ENCODE data around the gene ADRB1. TPM values are rescaled to one million over a fixed set of nuclear protein-coding genes. Genes with fewer than 3 reads are reported as not detected.

Gene ADRB1
- total RNA-seq = not detected
- not detected for polyA plus RNA-seq

DNA sequence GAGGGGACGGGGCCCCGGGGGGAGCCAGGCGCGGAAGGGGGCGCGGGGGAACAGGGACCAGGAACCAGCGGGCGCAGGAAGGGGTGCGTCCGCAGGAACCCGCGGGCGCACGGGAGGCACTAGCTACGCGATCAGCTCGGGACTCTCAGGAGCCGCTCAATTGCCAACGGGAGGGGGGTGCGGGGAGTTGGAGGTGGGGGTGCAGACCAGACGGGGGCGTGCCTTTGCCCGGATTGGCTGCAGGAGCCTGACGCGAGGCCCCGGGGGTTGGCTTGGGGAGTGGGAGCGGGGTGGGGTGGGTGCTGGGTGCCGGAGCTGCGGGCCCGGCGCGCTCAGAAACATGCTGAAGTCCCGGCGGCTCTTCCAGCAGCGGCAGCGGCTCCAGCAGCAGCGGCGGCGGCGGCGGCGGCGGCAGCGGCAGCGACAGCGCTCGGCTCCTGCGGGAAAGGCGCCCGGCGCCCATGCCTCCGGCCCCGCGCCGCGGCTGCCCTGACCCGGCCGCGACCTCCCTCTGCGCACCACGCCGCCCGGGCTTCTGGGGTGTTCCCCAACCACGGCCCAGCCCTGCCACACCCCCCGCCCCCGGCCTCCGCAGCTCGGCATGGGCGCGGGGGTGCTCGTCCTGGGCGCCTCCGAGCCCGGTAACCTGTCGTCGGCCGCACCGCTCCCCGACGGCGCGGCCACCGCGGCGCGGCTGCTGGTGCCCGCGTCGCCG, at the start of gene ADRB1:
Gene ADRB1, plus strand, starts transcription at position 335 of the 715 bp plus-strand sequence. Its CDS starts 267 bp downstream, at position 602.
- H3K27ac ChIP-seq (ENCODE audit: low read depth, low read length) = no peak within 1 kb of the TSS
- Mint-ChIP-seq H3K4me1 (peaks cover 15 to 20% (median 18%) of the 10 kb centered on the region in 4 donors), H3K27me3 (peaks cover 42% of the 10 kb centered on the region in 2 donors), H3K9me3 (no peaks in the 10 kb centered on the region), H3K36me3 (no peaks in the 10 kb centered on the region), H3K27ac (no peak within 1 kb of the TSS), H3K4me3 (peak within 1 kb of the TSS; percentile 63 to 83 (median 76))
- H3K36me3 ChIP-seq (ENCODE audit: insufficient read depth, low read length) = no peaks in the 10 kb centered on the region
- H3K27me3 ChIP-seq (ENCODE audit: insufficient read depth, low read length) = peaks cover 19% of the 10 kb centered on the region
- DNase-seq = peak in 2 of 5 donors; percentile 23 to 53
- ChIA-PET POLR2A (ENCODE audit: partially characterized antibody) (interaction anchor here (1.0 kb wide), 1 partner anchor 83 kb away, joined by 5 read pairs; no protein-coding TSS in a partner anchor), CTCF (ENCODE audit: partially characterized antibody) (no interaction called here)
- intact Hi-C loops (cut with micrococcal nuclease) = no loop called here
- H3K4me1 ChIP-seq (ENCODE audit: insufficient read depth, low read length) = peaks cover 20% of the 10 kb centered on the region
- no peaks in the 10 kb centered on the region for H3K9me3 ChIP-seq (ENCODE audit: control insufficient read depth in 1 of 2, low read length in 2 of 2)
- H3K4me3 ChIP-seq (ENCODE audit: low read length in 2 of 2) = peak within 1 kb of the TSS in 1 of 2 donors; percentile 40

DNA sequence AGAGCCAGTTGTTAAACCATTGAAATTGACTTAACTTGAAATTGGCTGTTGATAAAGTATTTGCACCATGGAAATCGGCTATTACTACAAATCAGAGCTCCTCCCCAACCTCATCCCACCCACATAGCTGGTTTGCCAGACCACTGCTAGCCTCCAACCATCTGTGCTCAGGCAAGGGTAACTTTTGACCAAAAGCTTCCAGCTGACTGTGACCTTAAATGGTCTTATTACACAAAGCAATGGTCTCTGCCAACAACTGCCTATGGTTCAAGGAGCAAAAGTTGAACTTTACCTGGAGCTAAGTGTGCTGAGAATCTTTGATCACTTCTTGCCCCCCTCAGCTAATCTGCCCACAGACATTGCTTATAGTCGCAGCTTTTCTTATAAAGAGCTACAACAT, 48.5 kb upstream of the ADRB1 start:
- H3K27ac Mint-ChIP-seq = no peak overlapping the region
- intact Hi-C loops (cut with micrococcal nuclease) = no loop called here
- CTCF ChIA-PET (ENCODE audit: partially characterized antibody) = interaction anchor here (0.8 to 3.2 kb wide), 2 partner anchors 12 to 44 kb away, joined by 7 to 8 read pairs; no protein-coding TSS in a partner anchor

DNA sequence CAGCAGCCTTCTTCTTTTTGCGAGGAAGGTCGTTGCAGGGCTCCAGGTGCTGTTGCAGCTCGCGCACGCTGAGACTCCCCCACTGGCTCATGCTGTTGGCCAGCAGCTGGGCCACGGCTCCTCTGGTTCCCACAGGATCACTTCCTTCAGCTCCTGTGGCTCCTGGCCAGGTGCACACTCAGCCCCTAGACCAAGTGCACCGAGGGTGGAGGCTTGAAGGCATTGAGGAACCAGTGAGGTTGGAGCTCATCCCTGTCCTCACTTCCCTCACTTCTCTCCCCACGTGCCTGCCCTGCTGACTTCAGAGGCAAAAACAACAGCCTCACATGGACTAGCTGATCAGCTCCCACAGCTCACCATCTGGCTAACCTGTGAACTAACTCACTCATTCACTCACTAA, 46.2 kb upstream of the ADRB1 start:
- Mint-ChIP-seq H3K27me3 (peaks cover 3 to 16% of the 10 kb centered on the region in 2 donors), H3K27ac (no peak overlapping the region), H3K4me3 (no peak overlapping the region), H3K9me3 (no peaks in the 10 kb centered on the region), H3K36me3 (no peaks in the 10 kb centered on the region), H3K4me1 (peaks cover 8 to 18% (median 10%) of the 10 kb centered on the region in 4 donors)
- no peaks in the 10 kb centered on the region for H3K9me3 ChIP-seq (ENCODE audit: control insufficient read depth in 1 of 2, low read length in 2 of 2)
- H3K4me3 ChIP-seq (ENCODE audit: low read length in 2 of 2) = no peak overlapping the region
- POLR2A ChIA-PET (ENCODE audit: partially characterized antibody) = no interaction called here
- intact Hi-C loops (cut with micrococcal nuclease) = no loop called here
- H3K27me3 ChIP-seq (ENCODE audit: insufficient read depth, low read length) = no peaks in the 10 kb centered on the region
- CTCF ChIA-PET (ENCODE audit: partially characterized antibody) = interaction anchor here (3.2 kb wide), 1 partner anchor 15 kb away, joined by 8 read pairs; no protein-coding TSS in a partner anchor
- peaks cover 11% of the 10 kb centered on the region for H3K4me1 ChIP-seq (ENCODE audit: insufficient read depth, low read length)
- H3K36me3 ChIP-seq (ENCODE audit: insufficient read depth, low read length) = no peaks in the 10 kb centered on the region
- no peak overlapping the region for H3K27ac ChIP-seq (ENCODE audit: low read depth, low read length)
- no peak for DNase-seq

More for the DNA sequence above, 48.5 kb upstream of the ADRB1 start:
- Histone ChIP-seq H3K4me1 (ENCODE audit: insufficient read depth, low read length) (peaks cover 11% of the 10 kb centered on the region), H3K36me3 (ENCODE audit: insufficient read depth, low read length) (no peaks in the 10 kb centered on the region), H3K9me3 (ENCODE audit: control insufficient read depth in 1 of 2, low read length in 2 of 2) (no peaks in the 10 kb centered on the region), H3K27ac (ENCODE audit: low read depth, low read length) (no peak overlapping the region), H3K27me3 (ENCODE audit: insufficient read depth, low read length) (no peaks in the 10 kb centered on the region), H3K4me3 (ENCODE audit: low read length in 2 of 2) (no peak overlapping the region)
- Mint-ChIP-seq H3K9me3 (no peaks in the 10 kb centered on the region), H3K4me1 (peaks cover 10 to 15% (median 10%) of the 10 kb centered on the region in 4 donors), H3K36me3 (no peaks in the 10 kb centered on the region), H3K27me3 (peaks cover 8 to 24% of the 10 kb centered on the region in 2 donors), H3K4me3 (no peak overlapping the region)
- DNase-seq = no peak
- POLR2A ChIA-PET (ENCODE audit: partially characterized antibody) = no interaction called here

DNA sequence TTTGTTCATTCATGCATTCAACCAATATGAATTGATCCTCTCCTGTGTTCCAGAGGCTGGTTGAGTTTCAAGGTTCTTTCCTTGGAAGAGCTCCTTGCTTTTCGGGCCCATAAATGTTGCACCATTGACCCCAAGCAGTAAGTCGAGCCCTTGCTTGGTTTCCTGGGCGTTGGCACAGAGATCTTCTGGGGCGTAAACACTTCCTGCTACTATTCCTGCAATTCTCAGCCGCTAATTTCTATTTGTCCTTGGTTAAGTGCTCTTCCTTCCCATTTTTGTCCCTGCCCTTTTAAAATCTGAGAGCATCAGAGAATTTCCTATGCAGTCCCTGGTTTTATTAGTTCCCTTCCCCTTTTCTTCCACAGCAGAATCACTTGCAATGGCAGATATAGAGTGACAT, 44.1 kb upstream of the ADRB1 start:
- Mint-ChIP-seq H3K4me1 (peaks cover 10 to 18% (median 11%) of the 10 kb centered on the region in 4 donors), H3K9me3 (no peaks in the 10 kb centered on the region), H3K36me3 (no peaks in the 10 kb centered on the region), H3K27me3 (peaks cover 6 to 18% of the 10 kb centered on the region in 2 donors), H3K4me3 (peak overlapping the region in 7 of 8 donors; percentile 8 to 59 (median 41)), H3K27ac (peak overlapping the region in 1 of 7 donors; percentile 49)
- CTCF ChIA-PET (ENCODE audit: partially characterized antibody) = no interaction called here
- Histone ChIP-seq H3K9me3 (ENCODE audit: control insufficient read depth in 1 of 2, low read length in 2 of 2) (no peaks in the 10 kb centered on the region), H3K4me3 (ENCODE audit: low read length in 2 of 2) (no peak overlapping the region), H3K27me3 (ENCODE audit: insufficient read depth, low read length) (no peaks in the 10 kb centered on the region), H3K4me1 (ENCODE audit: insufficient read depth, low read length) (peaks cover 11% of the 10 kb centered on the region), H3K27ac (ENCODE audit: low read depth, low read length) (no peak overlapping the region), H3K36me3 (ENCODE audit: insufficient read depth, low read length) (no peaks in the 10 kb centered on the region)
- POLR2A ChIA-PET (ENCODE audit: partially characterized antibody) = interaction anchor here (1.0 kb wide), 1 partner anchor 40 kb away, joined by 3 read pairs; no protein-coding TSS in a partner anchor
- DNase-seq = no peak
- intact Hi-C loops (cut with micrococcal nuclease) = no loop called here

- no peaks in the 10 kb centered on the region for H3K36me3 Mint-ChIP-seq
- DNase-seq = no peak
- H3K4me3 ChIP-seq (ENCODE audit: low read length in 2 of 2) = no peak overlapping the region
- intact Hi-C loops (cut with micrococcal nuclease) = no loop called here
- no peaks in the 10 kb centered on the region for H3K9me3 Mint-ChIP-seq
- CTCF ChIA-PET (ENCODE audit: partially characterized antibody) = no interaction called here
- no peaks in the 10 kb centered on the region for H3K27me3 ChIP-seq (ENCODE audit: insufficient read depth, low read length)
- H3K9me3 ChIP-seq (ENCODE audit: control insufficient read depth in 1 of 2, low read length in 2 of 2) = no peaks in the 10 kb centered on the region
- H3K27ac ChIP-seq (ENCODE audit: low read depth, low read length) = no peak overlapping the region
- no peak overlapping the region for H3K4me3 Mint-ChIP-seq
- peaks cover 9 to 19% of the 10 kb centered on the region in 2 donors for H3K27me3 Mint-ChIP-seq
- H3K27ac Mint-ChIP-seq = no peak overlapping the region
- peaks cover 10 to 18% (median 11%) of the 10 kb centered on the region in 4 donors for H3K4me1 Mint-ChIP-seq
- peaks cover 11% of the 10 kb centered on the region for H3K4me1 ChIP-seq (ENCODE audit: insufficient read depth, low read length)
- no peaks in the 10 kb centered on the region for H3K36me3 ChIP-seq (ENCODE audit: insufficient read depth, low read length)
- POLR2A ChIA-PET (ENCODE audit: partially characterized antibody) = no interaction called here
These were observed 43.1 kb upstream of the ADRB1 start for GRCh38 chr10:114000457-114001010.

DNA sequence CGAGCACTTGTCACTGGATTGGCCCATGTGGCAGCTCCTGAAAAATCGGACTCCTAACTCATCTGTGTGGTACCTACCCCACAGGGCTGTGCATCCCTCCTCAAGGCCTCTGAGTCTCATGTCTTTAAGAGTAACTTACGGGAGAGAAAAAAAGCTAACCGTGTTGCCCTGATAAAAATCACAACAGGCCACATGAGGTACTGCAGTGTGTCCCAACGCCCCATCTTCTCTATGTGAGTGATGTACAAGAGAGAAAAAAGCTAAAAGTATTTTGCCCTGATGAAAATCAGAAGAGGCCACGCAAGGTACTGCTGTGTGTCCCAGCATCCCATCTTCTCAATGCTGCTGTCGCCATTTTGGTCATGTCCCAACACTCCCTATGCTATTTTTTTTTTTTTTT, 41.2 kb upstream of the ADRB1 start:
- POLR2A ChIA-PET (ENCODE audit: partially characterized antibody) = no interaction called here
- Histone ChIP-seq H3K27ac (ENCODE audit: low read depth, low read length) (no peak overlapping the region), H3K4me1 (ENCODE audit: insufficient read depth, low read length) (peaks cover 11% of the 10 kb centered on the region), H3K36me3 (ENCODE audit: insufficient read depth, low read length) (no peaks in the 10 kb centered on the region), H3K27me3 (ENCODE audit: insufficient read depth, low read length) (no peaks in the 10 kb centered on the region), H3K9me3 (ENCODE audit: control insufficient read depth in 1 of 2, low read length in 2 of 2) (no peaks in the 10 kb centered on the region), H3K4me3 (ENCODE audit: low read length in 2 of 2) (no peak overlapping the region)
- no peak overlapping the region for H3K4me3 Mint-ChIP-seq
- H3K36me3 Mint-ChIP-seq = no peaks in the 10 kb centered on the region
- intact Hi-C loops (cut with micrococcal nuclease) = no loop called here
- no peak for DNase-seq
- no peaks in the 10 kb centered on the region for H3K9me3 Mint-ChIP-seq
- no peak overlapping the region for H3K27ac Mint-ChIP-seq
- H3K4me1 Mint-ChIP-seq = peaks cover 10 to 18% (median 11%) of the 10 kb centered on the region in 4 donors
- peaks cover 5 to 8% of the 10 kb centered on the region in 2 donors for H3K27me3 Mint-ChIP-seq
- CTCF ChIA-PET (ENCODE audit: partially characterized antibody) = no interaction called here

- no peak overlapping the region for H3K27ac Mint-ChIP-seq
- POLR2A ChIA-PET (ENCODE audit: partially characterized antibody) = no interaction called here
- no peak overlapping the region for H3K4me3 Mint-ChIP-seq
- H3K36me3 Mint-ChIP-seq = no peaks in the 10 kb centered on the region
- Histone ChIP-seq H3K27ac (ENCODE audit: low read depth, low read length) (no peak overlapping the region), H3K27me3 (ENCODE audit: insufficient read depth, low read length) (no peaks in the 10 kb centered on the region), H3K36me3 (ENCODE audit: insufficient read depth, low read length) (no peaks in the 10 kb centered on the region), H3K4me3 (ENCODE audit: low read length in 2 of 2) (no peak overlapping the region), H3K9me3 (ENCODE audit: control insufficient read depth in 1 of 2, low read length in 2 of 2) (no peaks in the 10 kb centered on the region), H3K4me1 (ENCODE audit: insufficient read depth, low read length) (peaks cover 11% of the 10 kb centered on the region)
- H3K27me3 Mint-ChIP-seq = peaks cover 5 to 8% of the 10 kb centered on the region in 2 donors
- CTCF ChIA-PET (ENCODE audit: partially characterized antibody) = no interaction called here
- no peak for DNase-seq
- intact Hi-C loops (cut with micrococcal nuclease) = no loop called here
- peaks cover 10 to 18% (median 11%) of the 10 kb centered on the region in 4 donors for H3K4me1 Mint-ChIP-seq
- no peaks in the 10 kb centered on the region for H3K9me3 Mint-ChIP-seq
These were observed 40.3 kb upstream of the ADRB1 start for GRCh38 chr10:114003161-114003941.

All from CD4-positive, alpha-beta memory T cell (primary cell).